H9 (cell line): ENCODE measurements around the gene TAOK2. TPM values are rescaled to one million over a fixed set of nuclear protein-coding genes. Genes with fewer than 3 reads are reported as not detected.
A peak's percentile ranks its signal among the peaks of the same experiment; 100 is the strongest.

Experiments
- DNase-seq: peaks from one replicate; pipeline ENCODE4 v3.0.0-alpha.2; 2017
- H2AFZ ChIP-seq: one replicate; pipeline ENCODE4 v1.6.1; 2013; ENCODE audit warnings: mild to moderate bottlenecking, low read length, control low read depth, moderate library complexity
- H2AK5ac ChIP-seq: 2 replicates; pipeline ENCODE4 v1.6.1; 2013; ENCODE audit warnings: low read length, control low read depth, mixed read lengths; ENCODE audit not compliant: insufficient read length
- H2BK120ac ChIP-seq: one replicate; pipeline ENCODE4 v1.6.1; 2013; ENCODE audit warnings: low read depth, mild to moderate bottlenecking, low read length, control low read depth, inconsistent platforms; ENCODE audit not compliant: poor library complexity, severe bottlenecking
- H2BK12ac ChIP-seq: 2 replicates; pipeline ENCODE4 v1.6.1; 2013; ENCODE audit warnings: low read length, control low read depth, mixed read lengths, low read depth; ENCODE audit not compliant: insufficient read length
- H2BK15ac ChIP-seq: 2 replicates; pipeline ENCODE4 v1.6.1; 2013; ENCODE audit warnings: low read depth, low read length, control low read depth
- H2BK20ac ChIP-seq: one replicate; pipeline ENCODE4 v1.6.1; 2013; ENCODE audit warnings: low read depth, mild to moderate bottlenecking, low read length, control low read depth, inconsistent platforms; ENCODE audit not compliant: poor library complexity, severe bottlenecking
- H2BK5ac ChIP-seq: 2 replicates; pipeline ENCODE4 v1.6.1; 2013; ENCODE audit warnings: low read length, control low read depth, mixed read lengths; ENCODE audit not compliant: insufficient read length
- H3K14ac ChIP-seq: 2 replicates; pipeline ENCODE4 v1.6.1; 2013; ENCODE audit warnings: low read length, control low read depth; ENCODE audit not compliant: insufficient read depth
- H3K18ac ChIP-seq: 2 replicates; pipeline ENCODE4 v1.6.1; 2013; ENCODE audit warnings: low read depth, mild to moderate bottlenecking, mixed read lengths, low read length, control low read depth; ENCODE audit not compliant: insufficient read length
- H3K23ac ChIP-seq: 2 replicates; pipeline ENCODE4 v1.6.1; 2013; ENCODE audit warnings: low read length, control low read depth, mixed read lengths, low read depth; ENCODE audit not compliant: insufficient read length
- H3K23me2 ChIP-seq: 2 replicates; pipeline ENCODE4 v1.6.1; 2013; ENCODE audit warnings: low read depth, mild to moderate bottlenecking, mixed read lengths, low read length, control low read depth; ENCODE audit not compliant: insufficient read length, poor library complexity, severe bottlenecking
- H3K27ac ChIP-seq: 2 replicates; pipeline ENCODE4 v1.5.1; 2013; ENCODE audit warnings: low read length, control low read depth, mixed read lengths, low read depth; ENCODE audit not compliant: insufficient read length
- H3K27me3 ChIP-seq: 2 replicates; pipeline ENCODE4 v1.6.1; 2013; ENCODE audit warnings: low read length, control low read depth, inconsistent platforms; ENCODE audit not compliant: insufficient read depth
- H3K4ac ChIP-seq: 2 replicates; pipeline ENCODE4 v1.6.1; 2013; ENCODE audit warnings: low read depth, mild to moderate bottlenecking, control low read depth, inconsistent platforms, low read length, moderate library complexity
- H3K4me1 ChIP-seq: 2 replicates; pipeline ENCODE4 v1.6.1; 2013; ENCODE audit warnings: low read length, control low read depth, inconsistent platforms; ENCODE audit not compliant: insufficient read depth
- H3K4me2 ChIP-seq: 2 replicates; pipeline ENCODE4 v1.6.1; 2013; ENCODE audit warnings: low read length, control low read depth, mixed read lengths; ENCODE audit not compliant: insufficient read length, insufficient read depth
- H3K56ac ChIP-seq: 2 replicates; pipeline ENCODE4 v1.6.1; 2013; ENCODE audit warnings: low read depth, mild to moderate bottlenecking, mixed read lengths, low read length, control low read depth; ENCODE audit not compliant: insufficient read length
- H3K79me1 ChIP-seq: 2 replicates; pipeline ENCODE4 v1.6.1; 2013; ENCODE audit warnings: low read depth, mild to moderate bottlenecking, moderate library complexity, low read length, control low read depth, inconsistent platforms; ENCODE audit not compliant: insufficient read depth, poor library complexity, severe bottlenecking
- H3K79me2 ChIP-seq: 2 replicates; pipeline ENCODE4 v1.6.1; 2013; ENCODE audit warnings: low read length, control low read depth, inconsistent platforms; ENCODE audit not compliant: insufficient read depth
- H3K9ac ChIP-seq: 2 replicates; pipeline ENCODE4 v1.6.1; 2013; ENCODE audit warnings: low read length, control low read depth, mixed read lengths; ENCODE audit not compliant: insufficient read length; ENCODE audit errors: extremely low read depth
- H3K9me3 ChIP-seq: one replicate; pipeline ENCODE4 v1.6.1; 2013; ENCODE audit warnings: low read depth, low read length, inconsistent platforms; ENCODE audit not compliant: control insufficient read depth
- H3T11ph ChIP-seq: one replicate; pipeline ENCODE4 v1.6.1; 2013; ENCODE audit warnings: mild to moderate bottlenecking, low read length, control low read depth, inconsistent platforms
- H4K20me1 ChIP-seq: one replicate; pipeline ENCODE4 v1.6.1; 2013; ENCODE audit not compliant: control insufficient read depth, insufficient read length, insufficient read depth
- H4K5ac ChIP-seq: 2 replicates; pipeline ENCODE4 v1.6.1; 2013; ENCODE audit warnings: low read depth, mild to moderate bottlenecking, mixed read lengths, low read length, control low read depth; ENCODE audit not compliant: insufficient read length
- H4K8ac ChIP-seq: replicated peaks from 2 replicates; pipeline ENCODE4 v1.6.1; 2013; ENCODE audit warnings: low read length, control low read depth, mixed read lengths, low read depth; ENCODE audit not compliant: insufficient read length
- H4K91ac ChIP-seq: 2 replicates; pipeline ENCODE4 v1.6.1; 2013; ENCODE audit warnings: low read depth, mild to moderate bottlenecking, moderate library complexity, mixed read lengths, low read length, control low read depth; ENCODE audit not compliant: insufficient read length
- H3K27ac Mint-ChIP-seq, 3 experiments: 2 replicates in 2 of 3; 3 replicates in 1 of 3; pipeline ENCODE4 v1.8.0; 2020 to 2021; ENCODE audit warnings: mixed read lengths in 3 of 3, mild to moderate bottlenecking in 1 of 3, moderate library complexity in 1 of 3
- H3K27me3 Mint-ChIP-seq: 2 replicates; pipeline ENCODE4 v1.8.0; 2021; ENCODE audit warnings: low read depth, mild to moderate bottlenecking, moderate library complexity, mixed read lengths
- H3K36me3 Mint-ChIP-seq, 3 experiments: 2 replicates in 2 of 3; 3 replicates in 1 of 3; pipeline ENCODE4 v1.8.0; 2020 to 2021; ENCODE audit warnings: low read depth in 3 of 3, mixed read lengths in 3 of 3; ENCODE audit not compliant: insufficient read depth in 1 of 3
- H3K4me1 Mint-ChIP-seq, 2 experiments: 2 replicates each; pipeline ENCODE4 v1.8.0; 2020; ENCODE audit warnings: mixed read lengths in 2 of 2
- H3K4me3 Mint-ChIP-seq, 2 experiments: 2 replicates in 1 of 2; 3 replicates in 1 of 2; pipeline ENCODE4 v1.8.0; 2020 to 2021; ENCODE audit warnings: mild to moderate bottlenecking in 2 of 2, mixed read lengths in 2 of 2, moderate library complexity in 1 of 2
- H3K9me3 Mint-ChIP-seq, 2 experiments: 2 replicates in 1 of 2; 3 replicates in 1 of 2; pipeline ENCODE4 v1.8.0; 2020; ENCODE audit warnings: mild to moderate bottlenecking in 2 of 2, mixed read lengths in 2 of 2, moderate library complexity in 1 of 2
- CTCF ChIP-seq: fragments of 200-600 bp; sonication (generic); conservative IDR thresholded peaks from 3 replicates; pipeline ENCODE4 v1.8.0; 2021; ENCODE audit warnings: antibody characterized with exemption, mild to moderate bottlenecking
- WGBS: extraction: QIAGEN DNeasy Blood & Tissue Kit; methylation state at CpG from one replicate; pipeline ENCODE4 v1.1.7; 2013; ENCODE audit warnings: missing lambda C conversion rate, low lambda C conversion rate, mixed read lengths; ENCODE audit not compliant: insufficient read length; ENCODE audit errors: extremely low coverage; 5-methylcytosine and 5-hydroxymethylcytosine counted together
- total RNA-seq: library from RNA; stranded (reverse); gene quantifications from 2 replicates; pipeline ENCODE4 v1.2.1, GENCODE V29; 2021

Gene TAOK2
- total RNA-seq, 1 experiment from 2014 or later: 43.9 TPM

GRCh38 chr16:30027588-30028437 is 54.1 kb downstream of the TAOK2 start:
- H3K27me3 ChIP-seq: no peaks in the 10 kb centered on the region
- H3K4me1 Mint-ChIP-seq: peaks cover 27 to 44% of the 10 kb centered on the region in 2 experiments

More at GRCh38 chr16:30027588-30028437, 54.1 kb downstream of the TAOK2 start:
- no CpG with 5 or more reads among the region's 13 CpGs for WGBS
- Histone ChIP-seq H3K79me1 (no peaks in the 10 kb centered on the region), H3K4me1 (peaks cover 3% of the 10 kb centered on the region; the same call in 1 of the 2 replicates), H2AFZ (no peak overlapping the region), H3K79me2 (no peaks in the 10 kb centered on the region; the same call in 1 of the 2 replicates), H4K8ac (no peak overlapping the region), H4K91ac (no peak overlapping the region), H3K23ac (no peak overlapping the region), H2BK15ac (no peak overlapping the region), H3T11ph (no peak overlapping the region), H3K4ac (no peak overlapping the region), H3K18ac (no peak overlapping the region), H4K20me1 (no peaks in the 10 kb centered on the region), H2BK120ac (no peak overlapping the region), H3K56ac (no peak overlapping the region), H3K9me3 (no peaks in the 10 kb centered on the region), H2BK20ac (no peak overlapping the region), H2AK5ac (no peak overlapping the region), H3K9ac (no peak overlapping the region), H2BK5ac (no peak overlapping the region), H4K5ac (no peak overlapping the region), H3K27ac (no peak overlapping the region), H3K4me2 (no peak overlapping the region), H3K14ac (no peak overlapping the region), H3K23me2 (peaks cover 20% of the 10 kb centered on the region), H2BK12ac (no peak overlapping the region)
- Mint-ChIP-seq H3K27ac (peak overlapping the region in 1 of 3 experiments; percentile 76; a peak in 2 of 7 replicates), H3K4me3 (peak overlapping the region in 1 of 2 experiments; percentile 53; a peak in 2 of 5 replicates), H3K9me3 (no peaks in the 10 kb centered on the region; a peak in 1 of 5 replicates), H3K36me3 (peaks cover 6 to 16% (median 10%) of the 10 kb centered on the region in 3 experiments; a peak in 5 of 7 replicates), H3K27me3 (peaks cover 6% of the 10 kb centered on the region)
- TF ChIP-seq CTCF: no peak
- DNase-seq: no peak
